SH-SY5Y (cell line): ENCODE results near the gene CHEK1.

ENCODE experiments used
- GATA2 ChIP-seq: IDR thresholded peaks from 2 replicates; pipeline ENCODE4 v1.6.1; 2011; ENCODE audit warnings: mild to moderate bottlenecking, low read depth, low read length
- GATA3 ChIP-seq: IDR thresholded peaks from 2 replicates; pipeline ENCODE4 v1.6.1; 2011; ENCODE audit warnings: low read depth, mild to moderate bottlenecking, low read length, moderate library complexity

GRCh38 chr11:125627236-125627910, 2.4 kb downstream of the CHEK1 start:
- no peak for TF ChIP-seq GATA2
- TF ChIP-seq GATA3, result no peak
